GM18873 (cell line): ENCODE measurements around the gene PEX5.
A peak's percentile ranks its signal among the peaks of the same experiment; 100 is the strongest.

Experiments used
- ATAC-seq: cut with Tn5 transposase; IDR thresholded peaks from one replicate; pipeline ENCODE4 v1.9.1; 2021; ENCODE audit warnings: mild to moderate bottlenecking, moderate library complexity, moderate number of reproducible peaks; ENCODE audit not compliant: unreplicated experiment, low FRiP score

The PEX5 gene

GRCh38 chr12:7189398-7190267 lies at the start of gene PEX5:
PEX5 (plus strand) TSS chr12:7189686; CDS start chr12:7190378, 692 bp downstream.
- ATAC-seq: peak; percentile 95

- no peak for ATAC-seq
Observed at GRCh38 chr12:7141351-7142005, 48.0 kb upstream of the PEX5 start.

GRCh38 chr12:7142056-7142644 lies 47.3 kb upstream of the PEX5 start:
- ATAC-seq: no peak

- no peak for ATAC-seq
Observed at GRCh38 chr12:7142809-7143465, 46.5 kb upstream of the PEX5 start.

- no peak for ATAC-seq
Observed at GRCh38 chr12:7143564-7143963, 45.9 kb upstream of the PEX5 start.

- ATAC-seq: no peak
Observed at GRCh38 chr12:7144414-7145120, 44.9 kb upstream of the PEX5 start.

GRCh38 chr12:7145671-7146070 lies 43.8 kb upstream of the PEX5 start:
- no peak for ATAC-seq

- ATAC-seq: no peak
Observed at GRCh38 chr12:7146228-7146627, 43.3 kb upstream of the PEX5 start.

GRCh38 chr12:7146906-7147305 lies 42.6 kb upstream of the PEX5 start:
- ATAC-seq: no peak

- no peak for ATAC-seq
Observed at GRCh38 chr12:7150356-7150755, 39.1 kb upstream of the PEX5 start.

- ATAC-seq: no peak
Observed at GRCh38 chr12:7150841-7151240, 38.6 kb upstream of the PEX5 start.

- ATAC-seq: no peak
Observed at GRCh38 chr12:7151532-7151931, 38.0 kb upstream of the PEX5 start.

- no peak for ATAC-seq
Observed at GRCh38 chr12:7152818-7153217, 36.7 kb upstream of the PEX5 start.

- no peak for ATAC-seq
Observed at GRCh38 chr12:7154042-7154441, 35.4 kb upstream of the PEX5 start.

GRCh38 chr12:7154901-7155470 lies 34.5 kb upstream of the PEX5 start:
- ATAC-seq: no peak

GRCh38 chr12:7155471-7156034 lies 33.9 kb upstream of the PEX5 start:
- no peak for ATAC-seq

GRCh38 chr12:7156259-7157197 lies 33.0 kb upstream of the PEX5 start:
- no peak for ATAC-seq

GRCh38 chr12:7157391-7157790 lies 32.1 kb upstream of the PEX5 start:
- ATAC-seq: no peak
